ENCODE results near the gene RBFA.

RBFA gene

GRCh38 chr18:80070825-80071224 is 36.6 kb downstream of the RBFA start:
- no peak for DNase-seq (ENCODE audit: extremely low read depth, low read depth)
- TF ChIP-seq, protein P1, sequence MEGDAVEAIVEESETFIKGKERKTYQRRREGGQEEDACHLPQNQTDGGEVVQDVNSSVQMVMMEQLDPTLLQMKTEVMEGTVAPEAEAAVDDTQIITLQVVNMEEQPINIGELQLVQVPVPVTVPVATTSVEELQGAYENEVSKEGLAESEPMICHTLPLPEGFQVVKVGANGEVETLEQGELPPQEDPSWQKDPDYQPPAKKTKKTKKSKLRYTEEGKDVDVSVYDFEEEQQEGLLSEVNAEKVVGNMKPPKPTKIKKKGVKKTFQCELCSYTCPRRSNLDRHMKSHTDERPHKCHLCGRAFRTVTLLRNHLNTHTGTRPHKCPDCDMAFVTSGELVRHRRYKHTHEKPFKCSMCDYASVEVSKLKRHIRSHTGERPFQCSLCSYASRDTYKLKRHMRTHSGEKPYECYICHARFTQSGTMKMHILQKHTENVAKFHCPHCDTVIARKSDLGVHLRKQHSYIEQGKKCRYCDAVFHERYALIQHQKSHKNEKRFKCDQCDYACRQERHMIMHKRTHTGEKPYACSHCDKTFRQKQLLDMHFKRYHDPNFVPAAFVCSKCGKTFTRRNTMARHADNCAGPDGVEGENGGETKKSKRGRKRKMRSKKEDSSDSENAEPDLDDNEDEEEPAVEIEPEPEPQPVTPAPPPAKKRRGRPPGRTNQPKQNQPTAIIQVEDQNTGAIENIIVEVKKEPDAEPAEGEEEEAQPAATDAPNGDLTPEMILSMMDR (IDR thresholded peaks at IDR 0.05; ENCODE audit: low read depth, low read length, missing control alignments): no peak
- no peak overlapping the region for H3K4me3 ChIP-seq (replicated peaks; ENCODE audit: low read depth, low read length)

DNA sequence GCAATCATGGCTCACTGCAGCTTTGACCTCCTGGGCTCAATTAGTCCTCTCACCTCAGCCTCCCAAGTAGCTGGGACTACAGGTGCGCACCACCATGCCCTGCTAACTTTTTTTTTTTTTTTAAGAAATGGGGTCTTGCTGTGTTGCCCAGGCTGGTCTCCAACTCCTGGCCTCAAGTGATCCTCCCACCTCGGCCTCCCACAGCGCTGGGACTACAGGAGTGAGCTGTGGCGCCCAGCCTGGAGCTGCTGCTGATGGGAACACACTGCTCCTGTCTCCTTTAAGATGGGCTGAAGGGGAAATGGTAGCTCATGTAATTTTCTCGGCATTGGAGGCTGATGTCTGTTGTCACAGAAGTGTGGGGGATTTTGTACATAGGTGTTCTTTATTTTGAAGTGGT is 39.9 kb downstream of the RBFA start:
- DNase-seq (ENCODE audit: extremely low read depth, low read depth): no peak
- no peak overlapping the region for H3K4me3 ChIP-seq (replicated peaks; ENCODE audit: low read depth, low read length)
- TF ChIP-seq, protein P1 (IDR thresholded peaks at IDR 0.05; ENCODE audit: low read depth, low read length, missing control alignments): no peak

GRCh38 chr18:80074697-80075096 is 40.5 kb downstream of the RBFA start:
- TF ChIP-seq, protein P1 (IDR thresholded peaks at IDR 0.05; ENCODE audit: low read depth, low read length, missing control alignments): no peak
- no peak overlapping the region for H3K4me3 ChIP-seq (replicated peaks; ENCODE audit: low read depth, low read length)
- no peak for DNase-seq (ENCODE audit: extremely low read depth, low read depth)

DNA sequence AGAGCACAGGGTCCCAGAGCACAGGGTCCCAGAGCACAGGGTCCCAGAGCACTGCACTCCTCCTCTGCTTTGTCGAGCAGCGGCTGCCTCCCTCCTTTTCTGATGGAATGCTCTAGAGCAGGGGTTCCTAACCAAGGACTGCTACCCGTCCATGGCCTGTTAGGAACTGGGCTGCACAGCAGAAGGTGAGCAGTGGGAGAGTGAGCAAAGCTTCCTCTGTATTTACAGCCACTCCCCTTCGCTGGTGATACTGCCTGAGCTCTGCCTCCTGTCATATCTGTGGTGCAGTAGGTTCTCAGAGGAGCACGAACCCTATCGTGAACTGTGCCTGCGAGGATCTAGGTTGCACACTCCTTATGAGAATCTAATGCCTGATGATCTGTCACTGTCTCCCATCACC is 41.7 kb downstream of the RBFA start:
- no peak overlapping the region for H3K4me3 ChIP-seq (replicated peaks; ENCODE audit: low read depth, low read length)
- DNase-seq (ENCODE audit: extremely low read depth, low read depth): no peak
- TF ChIP-seq, protein P1 (IDR thresholded peaks at IDR 0.05; ENCODE audit: low read depth, low read length, missing control alignments): no peak

DNA sequence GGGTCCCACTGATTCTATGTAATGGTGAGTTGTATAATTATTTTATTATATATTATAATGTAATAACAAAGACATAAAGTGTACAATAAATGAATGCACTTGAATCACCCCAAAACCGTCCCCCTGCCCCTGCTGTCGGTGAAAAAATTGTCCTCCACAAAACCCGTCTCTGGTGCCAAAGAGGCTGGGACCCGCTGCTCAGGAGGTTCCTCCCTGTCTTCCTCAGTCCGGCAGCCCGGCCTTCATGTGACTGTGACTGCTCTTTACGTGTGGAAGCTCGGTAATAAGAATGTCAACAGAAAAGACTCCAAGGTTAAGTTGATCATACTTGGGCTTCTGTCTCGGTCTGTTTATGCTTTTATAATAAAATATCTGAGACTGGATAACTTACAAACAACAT is 42.1 kb downstream of the RBFA start:
- no peak for DNase-seq (ENCODE audit: extremely low read depth, low read depth)
- TF ChIP-seq, protein P1 (IDR thresholded peaks at IDR 0.05; ENCODE audit: low read depth, low read length, missing control alignments): no peak
- H3K4me3 ChIP-seq (replicated peaks; ENCODE audit: low read depth, low read length): no peak overlapping the region

- no peak for DNase-seq (ENCODE audit: extremely low read depth, low read depth)
- TF ChIP-seq, protein P1 (IDR thresholded peaks at IDR 0.05; ENCODE audit: low read depth, low read length, missing control alignments): no peak
- H3K4me3 ChIP-seq (replicated peaks; ENCODE audit: low read depth, low read length): no peak overlapping the region
These were observed 43.6 kb downstream of the RBFA start for GRCh38 chr18:80077873-80078272.

All from HFF-Myc (cell line).